22Rv1 (cell line): Measurements from ENCODE around the gene PTDSS2.
"Not testable (repeated sequence)": the region's sequence is repeated elsewhere in the genome, so short reads cannot be mapped to it uniquely, and the experiment has no call there.

ENCODE experiments used
- ZFX ChIP-seq: fragments of 450-650 bp; IDR thresholded peaks from 2 replicates; pipeline ENCODE4 v1.6.1; 2017; ENCODE audit warnings: antibody characterized with exemption, borderline replicate concordance
- TF ChIP-seq, protein P1 (sequence below): fragments of 450-650 bp; IDR thresholded peaks from 2 replicates; pipeline ENCODE4 v1.5.1; 2017; ENCODE audit warnings: mild to moderate bottlenecking

GRCh38 chr11:424766-425165, 25.3 kb upstream of the PTDSS2 start:
- TF ChIP-seq, protein P1, sequence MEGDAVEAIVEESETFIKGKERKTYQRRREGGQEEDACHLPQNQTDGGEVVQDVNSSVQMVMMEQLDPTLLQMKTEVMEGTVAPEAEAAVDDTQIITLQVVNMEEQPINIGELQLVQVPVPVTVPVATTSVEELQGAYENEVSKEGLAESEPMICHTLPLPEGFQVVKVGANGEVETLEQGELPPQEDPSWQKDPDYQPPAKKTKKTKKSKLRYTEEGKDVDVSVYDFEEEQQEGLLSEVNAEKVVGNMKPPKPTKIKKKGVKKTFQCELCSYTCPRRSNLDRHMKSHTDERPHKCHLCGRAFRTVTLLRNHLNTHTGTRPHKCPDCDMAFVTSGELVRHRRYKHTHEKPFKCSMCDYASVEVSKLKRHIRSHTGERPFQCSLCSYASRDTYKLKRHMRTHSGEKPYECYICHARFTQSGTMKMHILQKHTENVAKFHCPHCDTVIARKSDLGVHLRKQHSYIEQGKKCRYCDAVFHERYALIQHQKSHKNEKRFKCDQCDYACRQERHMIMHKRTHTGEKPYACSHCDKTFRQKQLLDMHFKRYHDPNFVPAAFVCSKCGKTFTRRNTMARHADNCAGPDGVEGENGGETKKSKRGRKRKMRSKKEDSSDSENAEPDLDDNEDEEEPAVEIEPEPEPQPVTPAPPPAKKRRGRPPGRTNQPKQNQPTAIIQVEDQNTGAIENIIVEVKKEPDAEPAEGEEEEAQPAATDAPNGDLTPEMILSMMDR = not testable (repeated sequence)
- not testable (repeated sequence) for TF ChIP-seq ZFX
